ENCODE data around the gene DNAAF9. TPM values are rescaled to one million over a fixed set of nuclear protein-coding genes. Genes with fewer than 3 reads are reported as not detected.

Gene DNAAF9
- total RNA-seq, 4 donors from 2014 or later: 29.5 to 51.9 (median 41.4) TPM

- 82% methylated on average over 2 of the region's 2 CpGs for WGBS
- TF ChIP-seq POLR2A (IDR thresholded peaks at IDR 0.05; ENCODE audit: low read depth): no peak
- no peak for TF ChIP-seq CTCF (IDR thresholded peaks at IDR 0.05)
- TF ChIP-seq EP300 (IDR thresholded peaks at IDR 0.05): no peak
- TF ChIP-seq POLR2AphosphoS5 (IDR thresholded peaks at IDR 0.05): no peak
- Histone ChIP-seq H3K4me1 (no peaks in the 10 kb centered on the region), H3K27ac (replicated peaks in 1 of 4) (no peak overlapping the region), H3K9me3 (no peaks in the 10 kb centered on the region), H3K4me3 (no peak overlapping the region), H3K27me3 (peaks cover 0 to 2% (median 0%) of the 10 kb centered on the region in 4 donors), H3K36me3 (no peaks in the 10 kb centered on the region)
- intact Hi-C loops (cut with DNase I): no loop called here
- DNase-seq (ENCODE audit: extremely low spot score): no peak
These were observed 44.7 kb upstream of the DNAAF9 start for GRCh38 chr20:3452136-3452535.

GRCh38 chr20:3449319-3449718 lies 41.9 kb upstream of the DNAAF9 start:
- H3K27ac ChIP-seq (replicated peaks in 1 of 4): no peak overlapping the region
- no peak for TF ChIP-seq POLR2A (IDR thresholded peaks at IDR 0.05; ENCODE audit: low read depth)
- no peak for TF ChIP-seq CTCF (IDR thresholded peaks at IDR 0.05)
- no peak for TF ChIP-seq POLR2AphosphoS5 (IDR thresholded peaks at IDR 0.05)
- no peak for TF ChIP-seq EP300 (IDR thresholded peaks at IDR 0.05)
- H3K27me3 ChIP-seq: no peaks in the 10 kb centered on the region
- intact Hi-C loops (cut with DNase I): no loop called here
- no peaks in the 10 kb centered on the region for H3K36me3 ChIP-seq
- H3K4me1 ChIP-seq: no peaks in the 10 kb centered on the region
- WGBS: 79% methylated on average over 1 of the region's 1 CpG
- H3K9me3 ChIP-seq: no peaks in the 10 kb centered on the region
- no peak for DNase-seq (ENCODE audit: extremely low spot score)
- no peak overlapping the region for H3K4me3 ChIP-seq

- TF ChIP-seq POLR2A (IDR thresholded peaks at IDR 0.05; ENCODE audit: low read depth) (no peak), EP300 (IDR thresholded peaks at IDR 0.05) (no peak), CTCF (IDR thresholded peaks at IDR 0.05) (no peak), POLR2AphosphoS5 (IDR thresholded peaks at IDR 0.05) (no peak)
- WGBS: 81% methylated on average over 2 of the region's 2 CpGs
- Histone ChIP-seq H3K4me3 (no peak overlapping the region), H3K27ac (replicated peaks in 1 of 4) (no peak overlapping the region), H3K27me3 (no peaks in the 10 kb centered on the region), H3K36me3 (no peaks in the 10 kb centered on the region), H3K4me1 (no peaks in the 10 kb centered on the region), H3K9me3 (no peaks in the 10 kb centered on the region)
- intact Hi-C loops (cut with DNase I): no loop called here
- no peak for DNase-seq (ENCODE audit: extremely low spot score)
These were observed 39.9 kb upstream of the DNAAF9 start for GRCh38 chr20:3447321-3447720.

- Histone ChIP-seq H3K27me3 (no peaks in the 10 kb centered on the region), H3K9me3 (no peaks in the 10 kb centered on the region), H3K27ac (replicated peaks in 1 of 4) (no peak overlapping the region), H3K4me1 (no peaks in the 10 kb centered on the region), H3K36me3 (no peaks in the 10 kb centered on the region), H3K4me3 (no peak overlapping the region)
- intact Hi-C loops (cut with DNase I): no loop called here
- no peak for DNase-seq (ENCODE audit: extremely low spot score)
- 92% methylated on average over 8 of the region's 8 CpGs for WGBS
- no peak for TF ChIP-seq POLR2AphosphoS5 (IDR thresholded peaks at IDR 0.05)
- TF ChIP-seq CTCF (IDR thresholded peaks at IDR 0.05): no peak
- no peak for TF ChIP-seq POLR2A (IDR thresholded peaks at IDR 0.05; ENCODE audit: low read depth)
- no peak for TF ChIP-seq EP300 (IDR thresholded peaks at IDR 0.05)
These were observed 39.3 kb upstream of the DNAAF9 start for GRCh38 chr20:3446779-3447178.

- Histone ChIP-seq H3K4me1 (no peaks in the 10 kb centered on the region), H3K9me3 (no peaks in the 10 kb centered on the region), H3K27me3 (no peaks in the 10 kb centered on the region), H3K36me3 (no peaks in the 10 kb centered on the region), H3K27ac (replicated peaks in 1 of 4) (no peak overlapping the region), H3K4me3 (no peak overlapping the region)
- no peak for TF ChIP-seq EP300 (IDR thresholded peaks at IDR 0.05)
- TF ChIP-seq CTCF (IDR thresholded peaks at IDR 0.05): no peak
- TF ChIP-seq POLR2A (IDR thresholded peaks at IDR 0.05; ENCODE audit: low read depth): no peak
- TF ChIP-seq POLR2AphosphoS5 (IDR thresholded peaks at IDR 0.05): no peak
- no peak for DNase-seq (ENCODE audit: extremely low spot score)
- intact Hi-C loops (cut with DNase I): no loop called here
- WGBS: 65% methylated on average over 2 of the region's 2 CpGs
These were observed 29.6 kb upstream of the DNAAF9 start for GRCh38 chr20:3436864-3437574.

All from esophagus muscularis mucosa (tissue), 4 donors.